PC-3 (cell line): Measurements from ENCODE around the gene CABLES1. TPM values are rescaled to one million over a fixed set of nuclear protein-coding genes. Genes with fewer than 3 reads are reported as not detected.

ENCODE experiments used
- ATAC-seq: fragments of 200-7000 bp; cut with Tn5 transposase; 2 replicates; pipeline ENCODE4 v1.9.1; 2020; ENCODE audit warnings: mild to moderate bottlenecking, moderate library complexity
- BruUV-seq: library from RNA; stranded (reverse); fragments of 400-500 nt; replicated peaks from 2 replicates; lab custom pipeline; 2021; lab: Mats Ljungman, UMichigan
- CTCF ChIA-PET: fragments of 300-600 bp; sonication (Branson Sonifier 250); formaldehyde crosslinking; loops from one replicate; lab custom pipeline; 2022; ENCODE audit warnings: antibody characterized with exemption; lab: Charles Lee
- POLR2A ChIA-PET: fragments of 300-600 bp; sonication (Branson Sonifier 250); formaldehyde crosslinking; loops from one replicate; lab custom pipeline; 2022; ENCODE audit warnings: antibody characterized with exemption; ENCODE audit not compliant: unreplicated experiment; lab: Charles Lee
- DNase-seq: peaks from one replicate; pipeline ENCODE4 v3.0.0-alpha.2; 2015
- H2AFZ ChIP-seq: fragments of 300-600 bp; sonication (generic); 2 replicates; pipeline ENCODE4 v1.6.0; 2016; ENCODE audit warnings: antibody characterized with exemption, low read length
- H3F3A ChIP-seq: fragments of 300-600 bp; sonication (generic); one replicate; pipeline ENCODE4 v1.6.0; 2017; ENCODE audit warnings: antibody characterized with exemption, low read length, control low read depth, mild to moderate bottlenecking; ENCODE audit not compliant: unreplicated experiment
- H3K27ac ChIP-seq: fragments of 300-600 bp; sonication (generic); 2 replicates; pipeline ENCODE4 v1.5.1; 2016; ENCODE audit warnings: mild to moderate bottlenecking, low read length
- H3K27me3 ChIP-seq: fragments of 300-600 bp; sonication (generic); 2 replicates; pipeline ENCODE4 v1.6.1; 2016; ENCODE audit warnings: low read length, mixed read lengths
- H3K36me3 ChIP-seq: fragments of 300-600 bp; sonication (generic); 2 replicates; pipeline ENCODE4 v1.6.1; 2016; ENCODE audit warnings: low read depth, mixed run types, low read length, mixed read lengths
- H3K4me1 ChIP-seq: fragments of 300-600 bp; sonication (generic); 2 replicates; pipeline ENCODE4 v1.5.1; 2016; ENCODE audit warnings: low read length; ENCODE audit not compliant: insufficient read depth
- H3K4me2 ChIP-seq: fragments of 300-600 bp; sonication (generic); 2 replicates; pipeline ENCODE4 v1.6.0; 2016; ENCODE audit warnings: low read length
- H3K4me3 ChIP-seq: fragments of 300-600 bp; sonication (generic); 2 replicates; pipeline ENCODE4 v1.5.1; 2016; ENCODE audit warnings: mild to moderate bottlenecking, low read length, mixed read lengths
- H3K79me2 ChIP-seq: fragments of 300-600 bp; sonication (generic); 2 replicates; pipeline ENCODE4 v1.6.1; 2017; ENCODE audit warnings: low read length, mixed read lengths
- H3K9ac ChIP-seq: fragments of 300-600 bp; sonication (generic); 2 replicates; pipeline ENCODE4 v1.6.0; 2016; ENCODE audit warnings: mild to moderate bottlenecking, low read length
- H3K9me2 ChIP-seq: fragments of 300-600 bp; sonication (generic); replicated peaks from 2 replicates; pipeline ENCODE4 v1.6.1; 2016; ENCODE audit warnings: mixed run types, low read length, mixed read lengths
- H3K9me3 ChIP-seq: fragments of 300-600 bp; sonication (generic); 2 replicates; pipeline ENCODE4 v1.6.1; 2016; ENCODE audit warnings: low read length, mixed read lengths
- H4K20me1 ChIP-seq: fragments of 300-600 bp; sonication (generic); 2 replicates; pipeline ENCODE4 v1.6.1; 2016; ENCODE audit warnings: low read length, mixed read lengths
- CTCF ChIP-seq: fragments of 300-600 bp; sonication (generic); conservative IDR thresholded peaks from 2 replicates; pipeline ENCODE4 v1.5.1; 2017; ENCODE audit warnings: antibody characterized with exemption, low read depth, mild to moderate bottlenecking, low read length
- EZH2 ChIP-seq: fragments of 300-600 bp; sonication (generic); IDR thresholded peaks from one replicate; pipeline ENCODE4 v1.6.1; 2017; ENCODE audit warnings: antibody characterized with exemption, mild to moderate bottlenecking, low read length; ENCODE audit not compliant: unreplicated experiment
- EZH2phosphoT487 ChIP-seq: fragments of 300-600 bp; sonication (generic); IDR thresholded peaks from 2 replicates; pipeline ENCODE4 v1.6.1; 2018; ENCODE audit warnings: mild to moderate bottlenecking, antibody characterized with exemption, low read length, borderline replicate concordance
- intact Hi-C: fragments of 100-400 bp; cut with micrococcal nuclease; formaldehyde crosslinking; loops from 2 replicates; pipeline ENCODE4 v1.9.0; 2023
- total RNA-seq: library from RNA; depleted of rRNA; stranded (reverse); fragments of >200 nt; gene quantifications from 2 replicates; pipeline ENCODE4 v1.2.3, GENCODE V29; 2014

The CABLES1 gene
- total RNA-seq, 1 experiment from 2014 or later = 18.6 TPM

GRCh38 chr18:23204589-23205235, 69.4 kb downstream of the CABLES1 start:
- ChIA-PET CTCF (no interaction called here), POLR2A (no interaction called here)
- no peak overlapping the region for H3K27ac ChIP-seq
- H3K27me3 ChIP-seq = no peaks in the 10 kb centered on the region
- no peaks in the 10 kb centered on the region for H4K20me1 ChIP-seq
- DNase-seq (no peak), ATAC-seq (no peak)
- BruUV-seq = no TSS peak
- H3K4me2 ChIP-seq = no peak overlapping the region
- no peak overlapping the region for H3K9ac ChIP-seq
- no peaks in the 10 kb centered on the region for H3K9me3 ChIP-seq
- peaks cover 13% of the 10 kb centered on the region for H3K4me1 ChIP-seq
- no peaks in the 10 kb centered on the region for H3K9me2 ChIP-seq
- no peak overlapping the region for H2AFZ ChIP-seq
- intact Hi-C loops = no loop called here
- H3K36me3 ChIP-seq = peaks cover 8% of the 10 kb centered on the region; the same call in 1 of the 2 replicates
- H3F3A ChIP-seq = no peaks in the 10 kb centered on the region
- TF ChIP-seq EZH2 (no peak), EZH2phosphoT487 (no peak), CTCF (no peak)
- H3K79me2 ChIP-seq = no peaks in the 10 kb centered on the region
- H3K4me3 ChIP-seq = no peak overlapping the region

GRCh38 chr18:23205980-23206379, 70.7 kb downstream of the CABLES1 start:
- TF ChIP-seq CTCF (no peak), EZH2phosphoT487 (no peak)
- no peaks in the 10 kb centered on the region for H4K20me1 ChIP-seq
- no peak overlapping the region for H3K4me2 ChIP-seq
- H3K79me2 ChIP-seq = no peaks in the 10 kb centered on the region
- no peak for ATAC-seq
- H3K4me3 ChIP-seq = no peak overlapping the region
- BruUV-seq = no TSS peak
- no peak for DNase-seq
- H2AFZ ChIP-seq = no peak overlapping the region
- no peaks in the 10 kb centered on the region for H3K9me2 ChIP-seq
- no peaks in the 10 kb centered on the region for H3F3A ChIP-seq
- no peak overlapping the region for H3K9ac ChIP-seq
- H3K4me1 ChIP-seq = peaks cover 18% of the 10 kb centered on the region
- H3K27ac ChIP-seq = no peak overlapping the region
- ChIA-PET CTCF (no interaction called here), POLR2A (no interaction called here)
- peaks cover 8% of the 10 kb centered on the region; the same call in 1 of the 2 replicates for H3K36me3 ChIP-seq
- intact Hi-C loops = no loop called here
- H3K9me3 ChIP-seq = no peaks in the 10 kb centered on the region
- no peaks in the 10 kb centered on the region for H3K27me3 ChIP-seq

- no peaks in the 10 kb centered on the region for H4K20me1 ChIP-seq
- peaks cover 26% of the 10 kb centered on the region for H3K4me1 ChIP-seq
- H3K4me2 ChIP-seq = no peak overlapping the region
- no peak overlapping the region for H2AFZ ChIP-seq
- no peak overlapping the region for H3K4me3 ChIP-seq
- intact Hi-C loops = no loop called here
- no peaks in the 10 kb centered on the region for H3K79me2 ChIP-seq
- peak; percentile 64 for TF ChIP-seq CTCF
- TF ChIP-seq EZH2 = no peak
- no peak for TF ChIP-seq EZH2phosphoT487
- ChIA-PET POLR2A (no interaction called here), CTCF (no interaction called here)
- H3K27me3 ChIP-seq = no peaks in the 10 kb centered on the region
- peak; percentile 44 for DNase-seq
- ATAC-seq = no peak
- H3K27ac ChIP-seq = no peak overlapping the region
- H3K9me2 ChIP-seq = no peaks in the 10 kb centered on the region
- H3K9ac ChIP-seq = no peak overlapping the region
- no TSS peak for BruUV-seq
- peaks cover 8% of the 10 kb centered on the region; the same call in 1 of the 2 replicates for H3K36me3 ChIP-seq
- H3K9me3 ChIP-seq = no peaks in the 10 kb centered on the region
- H3F3A ChIP-seq = no peaks in the 10 kb centered on the region
These were observed 72.1 kb downstream of the CABLES1 start for GRCh38 chr18:23207191-23207955.
